Spleen (tissue), 11 donors: ENCODE measurements around the gene NSD2. TPM values are rescaled to one million over a fixed set of nuclear protein-coding genes. Genes with fewer than 3 reads are reported as not detected.
A peak's percentile ranks its signal among the peaks of the same experiment; 100 is the strongest.

Experiments
- DNase-seq: peaks from one replicate; pipeline ENCODE4 v3.0.0-alpha.2; 2020
- H3K27ac ChIP-seq, 8 donors: fragments of 200-600 bp; sonication (generic) in 7 of 8; 1 replicate in 4 of 8; 2 replicates in 4 of 8; pipeline versions ENCODE4 v1.5.0 to v1.8.0; 2016 to 2021; ENCODE audit warnings: inconsistent platforms in 4 of 8, mild to moderate bottlenecking in 4 of 8, moderate library complexity in 1 of 8
- H3K27me3 ChIP-seq, 7 donors: fragments of 200-600 bp; sonication (generic) in 6 of 7; replicated peaks in 1 of 7; 1 replicate in 4 of 7; 2 replicates in 3 of 7; pipeline versions ENCODE4 v1.5.0 to v1.8.0; 2016 to 2021; ENCODE audit warnings: inconsistent platforms in 3 of 7, mild to moderate bottlenecking in 1 of 7
- H3K36me3 ChIP-seq, 6 donors: fragments of 200-600 bp; sonication (generic) in 5 of 6; 1 replicate in 4 of 6; 2 replicates in 2 of 6; pipeline versions ENCODE4 v1.5.0 to v1.8.0; 2016 to 2021; ENCODE audit warnings: inconsistent platforms in 2 of 6
- H3K4me1 ChIP-seq, 6 donors: fragments of 200-600 bp; sonication (generic) in 5 of 6; 1 replicate in 3 of 6; 2 replicates in 3 of 6; pipeline versions ENCODE4 v1.5.0 to v1.8.0; 2016 to 2021; ENCODE audit warnings: inconsistent platforms in 3 of 6
- H3K4me3 ChIP-seq, 8 donors: fragments of 200-600 bp; sonication (generic) in 7 of 8; 1 replicate in 4 of 8; 2 replicates in 4 of 8; pipeline versions ENCODE4 v1.5.0 to v1.8.0; 2016 to 2021; ENCODE audit warnings: inconsistent platforms in 4 of 8, mild to moderate bottlenecking in 4 of 8, moderate library complexity in 2 of 8
- H3K9me3 ChIP-seq, 8 donors: fragments of 200-600 bp; sonication (generic) in 7 of 8; 1 replicate in 4 of 8; 2 replicates in 4 of 8; pipeline versions ENCODE4 v1.5.0 to v1.8.0; 2016 to 2021; ENCODE audit warnings: inconsistent platforms in 4 of 8
- CTCF ChIP-seq, 11 experiments: fragments of 200-600 bp in 7 of 11; fragments of 450-650 bp in 4 of 11; sonication (generic) in 4 of 11; IDR thresholded peaks in 8 of 11; conservative IDR thresholded peaks in 3 of 11; 1 replicate in 7 of 11; 2 replicates in 4 of 11; pipeline versions ENCODE4 v1.4.0 to v1.8.0; 2016 to 2021; ENCODE audit warnings: antibody characterized with exemption in 11 of 11, inconsistent platforms in 4 of 11, mild to moderate bottlenecking in 1 of 11
- POLR2A ChIP-seq, 3 donors: fragments of 450-650 bp; IDR thresholded peaks; one replicate each; pipeline ENCODE4 v1.5.1; 2017; ENCODE audit warnings: antibody characterized with exemption in 3 of 3, mild to moderate bottlenecking in 1 of 3
- POLR2AphosphoS5 ChIP-seq, 3 donors: sonication (generic); formaldehyde crosslinking; IDR thresholded peaks; one replicate each; pipeline ENCODE4 v1.5.1; 2017; ENCODE audit warnings: antibody characterized with exemption in 3 of 3
- WGBS, 5 donors: extraction: QIAGEN DNeasy Blood & Tissue Kit in 3 of 5; methylation state at CpG; one replicate each; pipeline versions ENCODE4 v1.1.5 to v1.1.7; 2013 to 2018; 5-methylcytosine and 5-hydroxymethylcytosine counted together
- intact Hi-C: fragments of 100-400 bp; cut with DNase I; formaldehyde crosslinking; loops from one replicate; pipeline ENCODE4 v1.15.0; 2023; ENCODE audit warnings: low total_unique reads
- polyA plus RNA-seq, 3 donors: library from polyadenylated mRNA; stranded (reverse); fragments of 200-250 nt; gene quantifications; one replicate each; pipeline ENCODE4 v1.2.1, GENCODE V29; 2013
- total RNA-seq, 7 donors: library from RNA; depleted of rRNA in 3 of 7; stranded (reverse); fragments of >200 nt in 3 of 7; fragmentation: NEBNext Ultra II Directional in 4 of 7; extraction: Animal tissue kit (Norgen Biotek cat#: 25700) in 4 of 7; gene quantifications; one replicate each; pipeline versions ENCODE4 v1.1.0 to v1.2.1, GENCODE V29; 2016 to 2021
- donor health status: healthy with polysubstance abuse.
- donor health status: DM: no; HTN: no; CAD: no; lungs with moderate emphysema.
- donor health status: DM: no; HTN: no; CAD: no.
- donor health status: Bipolar disorder and iron deficiency.
- donor health status: healthy.
- donor health status: DM: no; HTN: no; CAD: no.
- donor health status: DM: yes; HTN: yes; CAD: no.

NSD2 gene
- total and polyA plus RNA-seq, 10 donors: 7.1 to 58.9 (median 47.8) TPM

- H3K27ac ChIP-seq: no peak overlapping the region
- WGBS, 5 donors: 90 to 96% (median 93%) methylated on average over 10 to 14 of the region's 14 CpGs
- intact Hi-C loops: no loop called here
- TF ChIP-seq POLR2A (IDR thresholded peaks at IDR 0.05) (no peak), CTCF (IDR thresholded peaks at IDR 0.05 in 8 of 11, conservative IDR thresholded peaks at IDR 0.05 in 3 of 11) (no peak), POLR2AphosphoS5 (IDR thresholded peaks at IDR 0.05) (no peak)
- H3K9me3 ChIP-seq: no peaks in the 10 kb centered on the region
- H3K4me3 ChIP-seq: no peak overlapping the region
- H3K4me1 ChIP-seq: peaks cover 0 to 21% (median 8%) of the 10 kb centered on the region in 6 donors
- H3K27me3 ChIP-seq: no peaks in the 10 kb centered on the region
- peaks cover 3 to 100% (median 99%) of the 10 kb centered on the region in 6 donors for H3K36me3 ChIP-seq
- DNase-seq: peak; percentile 69
Measured at GRCh38 chr4:1985294-1985693, 114.1 kb downstream of the NSD2 start.

- H3K4me1 ChIP-seq: peaks cover 0 to 21% (median 8%) of the 10 kb centered on the region in 6 donors
- 92 to 96% (median 94%) methylated on average over 42 to 54 of the region's 54 CpGs for WGBS, 5 donors
- H3K4me3 ChIP-seq: no peak overlapping the region
- H3K9me3 ChIP-seq: no peaks in the 10 kb centered on the region
- intact Hi-C loops: no loop called here
- peaks cover 3 to 100% (median 99%) of the 10 kb centered on the region in 6 donors for H3K36me3 ChIP-seq
- H3K27ac ChIP-seq: peak overlapping the region in 1 of 8 donors; percentile 59
- TF ChIP-seq POLR2AphosphoS5 (IDR thresholded peaks at IDR 0.05) (no peak), CTCF (IDR thresholded peaks at IDR 0.05 in 8 of 11, conservative IDR thresholded peaks at IDR 0.05 in 3 of 11) (no peak), POLR2A (IDR thresholded peaks at IDR 0.05) (no peak)
- peak; percentile 67 for DNase-seq
- H3K27me3 ChIP-seq: no peaks in the 10 kb centered on the region
Measured at GRCh38 chr4:1985780-1986577, 114.8 kb downstream of the NSD2 start.

GRCh38 chr4:1986578-1987210 is 115.5 kb downstream of the NSD2 start:
- Histone ChIP-seq H3K4me3 (no peak overlapping the region), H3K27ac (peak overlapping the region in 5 of 8 donors; percentile 21 to 64 (median 53)), H3K36me3 (peaks cover 3 to 100% (median 96%) of the 10 kb centered on the region in 6 donors), H3K4me1 (peaks cover 0 to 21% (median 8%) of the 10 kb centered on the region in 6 donors), H3K27me3 (no peaks in the 10 kb centered on the region), H3K9me3 (no peaks in the 10 kb centered on the region)
- no peak for TF ChIP-seq POLR2A (IDR thresholded peaks at IDR 0.05)
- no peak for TF ChIP-seq POLR2AphosphoS5 (IDR thresholded peaks at IDR 0.05)
- TF ChIP-seq CTCF (IDR thresholded peaks at IDR 0.05 in 8 of 11, conservative IDR thresholded peaks at IDR 0.05 in 3 of 11): no peak
- DNase-seq: peak; percentile 71
- intact Hi-C loops: no loop called here
- WGBS, 5 donors: 78 to 90% (median 87%) methylated on average over 14 to 22 of the region's 22 CpGs

DNA sequence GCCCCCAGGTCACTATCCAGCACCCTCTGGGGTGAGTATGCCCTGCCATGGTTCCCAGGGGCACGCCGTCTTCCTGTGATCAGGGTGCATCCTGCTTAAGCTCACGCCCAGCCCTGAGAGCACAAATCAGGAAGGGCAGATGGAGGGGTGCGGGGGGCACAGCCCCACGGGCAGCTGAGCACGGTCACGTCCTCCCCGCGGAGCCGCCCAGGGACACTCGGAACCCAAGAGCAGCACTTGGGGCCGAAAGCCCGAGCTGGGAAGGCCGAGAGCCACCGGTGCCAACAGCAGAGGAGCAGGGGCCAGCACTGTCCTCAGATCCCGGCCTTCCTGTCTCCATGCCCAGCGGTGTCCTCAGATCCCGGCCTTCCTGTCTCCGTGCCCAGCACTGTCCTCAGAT is 116.1 kb downstream of the NSD2 start:
- peaks cover 3 to 100% (median 91%) of the 10 kb centered on the region in 6 donors for H3K36me3 ChIP-seq
- H3K27ac ChIP-seq: peak overlapping the region in 5 of 8 donors; percentile 21 to 64 (median 53)
- no peak overlapping the region for H3K4me3 ChIP-seq
- H3K27me3 ChIP-seq: no peaks in the 10 kb centered on the region
- intact Hi-C loops: no loop called here
- 64 to 95% (median 81%) methylated on average over 19 of the region's 19 CpGs for WGBS, 5 donors
- TF ChIP-seq POLR2AphosphoS5 (IDR thresholded peaks at IDR 0.05) (peak; percentile 29 to 68 (median 30)), CTCF (IDR thresholded peaks at IDR 0.05 in 8 of 11, conservative IDR thresholded peaks at IDR 0.05 in 3 of 11) (no peak), POLR2A (IDR thresholded peaks at IDR 0.05) (no peak)
- DNase-seq: peak; percentile 77
- H3K9me3 ChIP-seq: no peaks in the 10 kb centered on the region
- H3K4me1 ChIP-seq: peaks cover 0 to 21% (median 10%) of the 10 kb centered on the region in 6 donors
